Astrocyte of the spinal cord (primary cell): Measurements from ENCODE around the gene INPP5D.

Experiments
- DNase-seq: peaks from one replicate; pipeline ENCODE4 v3.0.0; 2011; ENCODE audit warnings: low read depth, low spot score
- H3K4me3 ChIP-seq: 2 replicates; pipeline ENCODE4 v1.5.1; 2011; ENCODE audit warnings: low read depth, mild to moderate bottlenecking, low read length, moderate library complexity
- CTCF ChIP-seq: IDR thresholded peaks from 2 replicates; pipeline ENCODE4 v1.5.1; 2012; ENCODE audit warnings: low read depth, mild to moderate bottlenecking, low read length, inconsistent platforms
- in situ Hi-C: cut with HindIII; loops from 2 replicates; pipeline ENCODE4 v1.10.0; 2017; ENCODE audit warnings: low sequenced_read_pairs

The INPP5D gene

GRCh38 chr2:233240897-233241296, 180.8 kb downstream of the INPP5D start:
- no peak overlapping the region for H3K4me3 ChIP-seq
- in situ Hi-C loops, result no loop called here
- DNase-seq, result no peak
- TF ChIP-seq CTCF, result no peak

GRCh38 chr2:233241803-233242202, 181.7 kb downstream of the INPP5D start:
- no peak overlapping the region for H3K4me3 ChIP-seq
- TF ChIP-seq CTCF, result no peak
- in situ Hi-C loops, result no loop called here
- DNase-seq, result no peak

GRCh38 chr2:233242231-233242927, 182.2 kb downstream of the INPP5D start:
- in situ Hi-C loops, result no loop called here
- H3K4me3 ChIP-seq, result no peak overlapping the region
- no peak for TF ChIP-seq CTCF
- DNase-seq, result peak; percentile 6

- in situ Hi-C loops, result no loop called here
- TF ChIP-seq CTCF, result no peak
- no peak overlapping the region for H3K4me3 ChIP-seq
- no peak for DNase-seq
Observed at GRCh38 chr2:233243348-233243747, 183.2 kb downstream of the INPP5D start.

- TF ChIP-seq CTCF, result no peak
- DNase-seq, result no peak
- no peak overlapping the region for H3K4me3 ChIP-seq
- in situ Hi-C loops, result no loop called here
Observed at GRCh38 chr2:233244818-233245217, 184.7 kb downstream of the INPP5D start.

GRCh38 chr2:233245406-233245805, 185.3 kb downstream of the INPP5D start:
- H3K4me3 ChIP-seq, result no peak overlapping the region
- no peak for TF ChIP-seq CTCF
- no peak for DNase-seq
- in situ Hi-C loops, result no loop called here
